Superior temporal gyrus (tissue), 1 donor: Measurements from ENCODE around the gene EIPR1.

Experiments
- DNase-seq: peaks from one replicate; pipeline ENCODE4 v3.0.0-alpha.2; 2016; ENCODE audit errors: extremely low spot score

EIPR1 gene

GRCh38 chr2:3305952-3306351 lies 71.7 kb downstream of the EIPR1 start:
- DNase-seq = no peak

- no peak for DNase-seq
Observed at GRCh38 chr2:3305431-3305830, 72.2 kb downstream of the EIPR1 start.

GRCh38 chr2:3303583-3304406 lies 73.8 kb downstream of the EIPR1 start:
- peak; percentile 93 for DNase-seq

- no peak for DNase-seq
Observed at GRCh38 chr2:3302751-3303582, 74.7 kb downstream of the EIPR1 start.

- DNase-seq = no peak
Observed at GRCh38 chr2:3302421-3302750, 75.2 kb downstream of the EIPR1 start.

GRCh38 chr2:3301001-3301400 lies 76.6 kb downstream of the EIPR1 start:
- DNase-seq = no peak

GRCh38 chr2:3300224-3300995 lies 77.2 kb downstream of the EIPR1 start:
- DNase-seq = no peak

GRCh38 chr2:3299703-3300102 lies 77.9 kb downstream of the EIPR1 start:
- no peak for DNase-seq

GRCh38 chr2:3299130-3299529 lies 78.5 kb downstream of the EIPR1 start:
- DNase-seq = no peak

GRCh38 chr2:3298191-3298590 lies 79.4 kb downstream of the EIPR1 start:
- no peak for DNase-seq

- no peak for DNase-seq
Observed at GRCh38 chr2:3297523-3297922, 80.1 kb downstream of the EIPR1 start.

- no peak for DNase-seq
Observed at GRCh38 chr2:3296182-3296972, 81.2 kb downstream of the EIPR1 start.

GRCh38 chr2:3294493-3294892 lies 83.1 kb downstream of the EIPR1 start:
- no peak for DNase-seq

GRCh38 chr2:3294069-3294468 lies 83.5 kb downstream of the EIPR1 start:
- DNase-seq = no peak

- no peak for DNase-seq
Observed at GRCh38 chr2:3293221-3293620, 84.4 kb downstream of the EIPR1 start.

GRCh38 chr2:3292416-3292815 lies 85.2 kb downstream of the EIPR1 start:
- no peak for DNase-seq

GRCh38 chr2:3291750-3292149 lies 85.9 kb downstream of the EIPR1 start:
- DNase-seq = no peak

- no peak for DNase-seq
Observed at GRCh38 chr2:3291113-3291512, 86.5 kb downstream of the EIPR1 start.

- no peak for DNase-seq
Observed at GRCh38 chr2:3290655-3291054, 87.0 kb downstream of the EIPR1 start.

GRCh38 chr2:3289971-3290370 lies 87.6 kb downstream of the EIPR1 start:
- DNase-seq = no peak

GRCh38 chr2:3289526-3289925 lies 88.1 kb downstream of the EIPR1 start:
- DNase-seq = no peak

- no peak for DNase-seq
Observed at GRCh38 chr2:3289171-3289515, 88.5 kb downstream of the EIPR1 start.
